T-helper 1 cell (primary cell): ENCODE results near the gene VRK2.
"Not testable (repeated sequence)": the region's sequence is repeated elsewhere in the genome, so short reads cannot be mapped to it uniquely, and the experiment has no call there.

Experiments
- DNase-seq, 5 donors: peaks; one replicate each; pipeline ENCODE4 v3.0.0-alpha.2; 2012 to 2020

The VRK2 gene

DNA sequence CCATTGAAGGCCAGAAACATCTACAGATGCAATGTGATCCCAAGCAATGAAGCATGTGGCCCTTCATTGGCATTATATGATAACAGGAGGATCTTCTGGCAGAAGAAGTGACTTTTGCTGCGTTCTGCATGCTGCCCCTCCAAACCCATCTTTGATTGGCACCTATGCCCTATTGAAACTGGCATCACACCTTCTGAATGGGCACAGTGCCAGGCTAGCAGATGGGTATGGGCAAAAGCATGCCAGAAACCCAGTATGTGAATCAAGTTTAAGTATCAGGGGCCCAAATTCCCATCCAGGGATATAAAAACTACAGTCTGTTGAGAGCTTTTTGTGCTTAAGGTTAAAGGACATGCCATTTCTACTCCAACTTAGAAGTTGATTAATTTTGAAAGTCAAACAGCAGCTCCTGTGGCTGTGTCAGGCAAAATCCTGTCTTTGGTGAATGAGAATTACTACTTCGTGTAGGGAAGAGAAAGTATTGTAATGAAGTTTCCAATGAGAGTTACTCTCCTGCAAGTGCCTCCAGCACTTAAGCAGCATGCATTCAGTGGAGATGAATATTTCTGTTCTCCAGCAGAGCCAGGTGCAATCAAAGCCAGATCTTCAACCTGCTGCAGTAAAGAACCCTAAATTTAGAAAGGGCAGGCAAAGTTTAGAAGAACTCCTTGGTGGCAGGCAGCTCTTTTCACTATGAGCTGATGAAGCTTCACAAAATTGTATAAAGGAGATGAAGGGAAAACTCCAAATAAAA, 8.6 kb downstream of the VRK2 start:
- DNase-seq = no peak

DNA sequence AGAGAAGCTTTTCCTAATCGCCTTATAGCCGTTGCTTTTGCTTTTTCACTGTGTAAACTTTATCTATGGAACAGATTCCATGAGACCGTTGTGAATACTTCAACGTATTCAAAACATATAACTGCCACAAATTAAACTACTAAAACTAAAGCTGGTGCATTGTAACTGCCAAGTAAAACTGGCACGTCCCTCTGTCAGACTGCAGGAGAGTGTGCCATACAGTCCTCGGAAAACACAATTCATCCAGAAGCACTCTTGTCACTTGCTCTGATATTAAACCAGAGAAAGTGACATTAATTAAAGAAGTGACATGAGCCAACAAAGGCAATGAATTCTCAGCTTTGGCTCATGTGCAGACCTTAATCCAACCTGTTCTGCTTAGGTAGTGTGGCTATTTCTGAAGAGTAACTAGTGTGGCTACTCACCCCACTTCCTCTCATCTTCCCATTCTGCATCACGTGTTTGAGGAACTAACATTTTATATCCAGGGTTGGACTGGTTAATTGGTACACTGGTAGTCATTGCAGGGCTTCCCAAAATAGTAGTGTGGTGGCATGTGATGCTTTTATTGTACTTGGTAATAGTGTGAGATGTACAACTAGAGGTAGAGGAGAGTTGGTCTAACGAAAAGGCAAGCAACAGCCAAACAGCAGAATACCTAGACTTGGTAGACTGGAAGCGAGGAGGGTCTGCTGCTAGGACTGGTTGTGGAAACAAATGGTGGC, 9.7 kb downstream of the VRK2 start:
- DNase-seq = no peak

DNA sequence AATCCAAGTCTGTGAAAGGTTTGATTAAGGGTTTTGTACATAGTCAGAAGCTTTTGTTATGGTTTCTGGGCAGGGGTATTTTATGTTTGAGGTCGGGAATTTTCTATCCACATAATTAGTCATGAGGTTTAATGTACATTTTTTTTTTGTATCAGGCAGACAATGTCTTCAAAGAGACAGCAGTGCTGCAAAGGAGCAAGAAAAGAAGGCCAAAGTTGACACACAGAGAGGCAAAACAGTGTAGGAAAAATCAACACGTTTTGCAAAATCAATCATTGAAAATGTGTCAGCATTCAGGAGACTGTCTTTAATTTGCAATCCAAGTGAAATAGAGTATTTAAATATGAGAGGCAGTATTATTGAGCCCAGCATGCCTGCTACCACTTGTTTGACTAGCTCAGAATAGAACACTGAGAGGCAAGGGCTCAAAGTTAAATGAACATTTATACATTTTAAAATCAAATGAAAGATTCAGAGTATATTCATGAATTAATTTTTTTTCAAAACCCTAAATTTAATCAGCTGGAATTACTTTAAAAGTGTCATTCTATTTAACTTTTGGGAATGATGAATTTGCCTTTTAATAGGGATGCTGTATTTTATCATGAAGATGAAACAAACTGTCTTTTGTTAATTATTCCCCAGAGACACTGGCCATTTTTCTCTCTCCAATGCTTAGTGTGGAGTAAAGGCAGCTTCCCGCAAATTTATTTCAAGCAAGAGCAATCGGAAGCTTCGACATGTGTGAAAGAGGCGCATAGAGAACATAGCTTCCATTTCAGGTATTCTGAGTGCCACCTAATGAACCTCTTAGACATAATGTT, 11.3 kb downstream of the VRK2 start:
- no peak for DNase-seq

DNA sequence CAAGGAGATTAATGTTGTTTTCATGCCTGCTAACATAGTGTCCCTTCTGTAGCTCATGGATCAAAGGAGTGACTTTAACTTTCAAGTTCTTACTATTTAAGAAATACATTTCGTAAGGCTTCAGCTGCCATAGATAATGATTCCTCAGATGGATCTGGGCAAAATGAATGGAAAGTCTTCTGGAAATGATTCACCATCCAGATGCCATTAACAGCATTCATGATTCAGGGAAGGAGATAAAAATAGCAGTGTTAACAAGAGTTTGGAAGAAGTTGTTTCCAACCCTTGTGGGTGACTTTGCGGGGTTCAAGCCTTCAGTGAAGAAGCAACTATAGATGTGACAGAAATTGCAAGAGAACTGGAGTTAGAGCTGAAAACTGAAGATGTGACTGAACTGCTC, 17.0 kb downstream of the VRK2 start:
- DNase-seq = no peak

DNA sequence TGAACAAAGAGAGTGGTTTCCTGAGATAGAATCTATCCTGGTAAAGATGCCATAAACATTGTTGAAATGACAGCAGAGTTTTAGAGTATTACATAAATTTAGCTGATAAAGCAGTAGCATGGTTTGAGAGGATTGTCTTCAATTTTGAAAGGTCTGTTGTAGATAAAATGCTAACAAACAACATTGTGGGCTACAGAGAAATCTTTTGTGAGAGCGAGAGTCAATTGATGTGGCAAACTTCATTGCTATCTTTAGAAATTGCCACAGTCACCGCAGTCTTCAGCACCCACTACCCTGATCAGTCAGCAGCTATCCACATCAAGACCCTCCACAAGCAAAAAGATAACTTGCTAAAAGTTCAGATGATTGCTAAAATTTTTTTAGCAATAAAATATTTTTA, 17.5 kb downstream of the VRK2 start:
- no peak for DNase-seq

DNA sequence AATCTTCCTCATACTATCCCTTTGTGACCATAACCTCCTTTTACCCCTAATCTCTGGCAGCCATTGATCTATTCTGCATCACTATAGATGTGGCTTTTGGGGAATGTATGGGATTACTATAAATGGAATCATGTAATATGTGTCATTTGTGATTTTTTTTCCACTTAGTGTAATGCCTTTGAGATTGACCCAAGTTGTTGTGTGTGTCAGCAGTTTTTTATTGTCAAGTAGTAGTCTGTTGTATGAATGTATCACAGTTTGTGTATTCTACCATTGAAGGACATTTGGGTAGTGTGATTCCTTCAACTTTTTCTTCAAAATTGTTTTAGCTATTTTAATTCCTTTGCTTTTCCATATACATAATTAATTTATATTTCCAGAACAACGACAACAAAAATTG, 18.6 kb downstream of the VRK2 start:
- DNase-seq = no peak

DNA sequence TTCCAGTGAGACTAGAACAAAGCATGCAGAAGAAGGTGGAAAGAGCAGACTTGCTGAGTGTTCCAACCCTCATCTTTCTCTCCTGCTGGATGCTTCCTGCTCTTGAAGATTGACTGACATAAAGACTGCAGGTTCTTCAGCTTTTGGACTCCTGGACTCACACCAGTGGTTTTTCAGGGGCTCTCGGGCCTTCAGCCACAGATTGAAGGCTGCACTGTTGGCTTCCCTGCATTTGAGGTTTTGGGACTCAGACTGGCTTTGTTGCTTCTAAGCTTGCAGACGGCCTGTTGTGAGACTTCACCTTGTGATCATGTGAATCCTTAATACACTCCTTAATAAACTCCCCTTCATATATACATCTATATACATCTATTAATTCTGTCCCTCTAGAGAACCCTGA, 20.4 kb downstream of the VRK2 start:
- DNase-seq = no peak

DNA sequence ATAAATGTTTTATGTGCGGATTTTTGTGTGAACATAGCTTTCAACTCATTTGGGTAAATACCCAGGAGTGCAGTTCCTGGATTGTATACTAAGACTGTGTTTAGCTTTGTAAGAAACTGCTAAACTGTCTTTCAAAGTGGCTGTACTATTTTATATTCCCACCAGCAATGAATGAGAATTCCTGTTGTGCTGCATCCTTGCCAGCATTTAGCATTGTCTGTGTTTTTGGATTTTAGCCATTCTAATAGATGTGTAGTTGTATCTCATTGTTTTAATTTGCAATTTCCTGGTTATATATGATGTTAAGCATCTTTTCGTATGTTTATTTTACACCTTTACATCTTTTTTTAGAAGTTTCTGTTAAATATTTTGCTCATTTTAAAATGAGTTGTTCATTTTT, 24.2 kb downstream of the VRK2 start:
- DNase-seq = no peak

DNA sequence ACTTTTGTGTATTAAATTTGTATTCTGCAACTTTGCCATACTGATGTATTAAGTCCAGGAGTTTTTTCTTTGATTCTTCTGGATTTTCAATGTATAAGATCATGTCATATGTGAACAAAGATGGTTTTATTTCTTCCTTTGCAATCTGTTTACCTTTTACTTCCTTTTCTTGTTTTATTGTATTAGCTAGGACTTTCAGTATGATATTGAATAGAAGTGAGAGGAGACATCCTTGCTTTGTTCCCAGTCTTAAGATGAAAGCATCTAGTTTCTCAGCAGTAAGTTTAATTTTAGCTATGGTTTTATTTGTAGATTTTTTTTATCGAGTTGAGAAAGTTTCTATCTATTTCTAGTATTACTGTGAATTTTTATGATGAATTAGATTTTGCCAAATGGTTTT, 25.5 kb downstream of the VRK2 start:
- no peak for DNase-seq

DNA sequence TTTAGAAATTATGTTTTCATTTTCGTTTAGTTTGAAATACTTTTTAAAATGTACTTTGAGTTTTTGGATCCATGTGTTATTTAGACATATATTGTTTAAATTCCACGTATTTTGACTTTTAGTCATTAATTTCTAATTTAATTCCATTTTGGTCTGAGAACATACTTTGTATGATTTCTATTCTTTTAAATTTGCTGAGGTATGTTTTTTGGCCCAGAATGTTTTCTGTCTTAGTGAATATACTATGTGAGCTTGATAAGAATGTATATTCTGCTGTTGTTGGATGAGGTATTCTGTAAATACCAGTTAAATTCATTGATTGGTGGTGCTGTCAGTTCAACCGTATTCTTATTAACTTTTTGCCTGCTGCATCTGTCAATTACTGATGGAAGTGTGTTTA, 26.4 kb downstream of the VRK2 start:
- no peak for DNase-seq

DNA sequence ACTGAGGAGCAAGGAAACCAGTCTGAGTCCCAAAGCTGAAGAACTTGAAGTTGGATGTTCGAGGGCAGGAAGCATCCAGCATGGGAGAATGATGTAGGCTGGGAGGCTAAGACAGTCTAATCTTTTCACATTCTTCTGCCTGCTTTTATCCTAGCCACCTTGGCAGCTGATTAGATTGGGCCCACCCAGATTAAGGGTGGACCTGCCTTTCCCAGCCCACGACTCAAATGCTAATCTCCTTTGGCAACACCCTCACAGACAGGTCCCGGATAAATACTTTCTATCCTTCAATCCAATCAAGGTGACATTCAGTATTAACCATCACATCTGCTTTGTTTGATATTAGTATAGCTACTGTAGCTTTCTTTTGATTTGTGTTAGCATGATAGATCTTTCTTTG, 27.1 kb downstream of the VRK2 start:
- DNase-seq = no peak

DNA sequence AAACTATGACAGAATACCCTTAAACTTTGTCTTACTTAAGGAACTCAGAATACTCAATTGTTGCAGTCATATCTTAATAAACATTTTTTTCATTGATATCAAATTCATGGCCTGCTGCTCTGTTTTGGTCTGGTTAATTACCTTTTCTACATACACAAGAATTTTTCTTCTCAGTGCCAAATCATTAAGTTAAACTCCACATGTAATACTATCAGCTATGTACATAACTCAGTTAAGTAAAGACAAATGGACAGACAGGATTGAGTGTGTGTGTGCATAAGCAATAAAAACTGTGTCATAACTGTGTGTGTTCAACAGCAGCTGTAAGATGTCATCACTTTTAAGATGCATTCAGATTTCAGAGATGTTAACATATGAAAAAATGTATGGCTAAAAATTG, 34.4 kb downstream of the VRK2 start:
- no peak for DNase-seq

DNA sequence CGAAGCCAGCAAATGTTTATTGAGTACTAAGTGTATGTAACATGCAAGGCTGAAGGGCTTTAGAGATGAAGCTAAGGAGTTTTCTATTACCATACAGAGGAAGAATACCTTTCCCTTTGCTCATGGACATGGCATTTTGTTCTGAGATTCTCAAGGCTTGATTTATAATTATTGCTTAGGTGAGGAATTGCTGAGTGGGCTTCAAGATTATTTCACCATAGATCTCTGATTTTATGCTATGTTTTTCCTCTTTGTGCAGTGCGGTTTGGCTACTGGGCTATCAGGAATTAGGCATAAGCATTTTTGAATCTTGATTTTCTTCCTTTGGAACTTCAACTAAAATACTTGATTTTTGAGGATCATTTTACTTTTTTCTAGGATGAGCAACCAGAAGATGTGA, 42.5 kb downstream of the VRK2 start:
- DNase-seq = no peak

DNA sequence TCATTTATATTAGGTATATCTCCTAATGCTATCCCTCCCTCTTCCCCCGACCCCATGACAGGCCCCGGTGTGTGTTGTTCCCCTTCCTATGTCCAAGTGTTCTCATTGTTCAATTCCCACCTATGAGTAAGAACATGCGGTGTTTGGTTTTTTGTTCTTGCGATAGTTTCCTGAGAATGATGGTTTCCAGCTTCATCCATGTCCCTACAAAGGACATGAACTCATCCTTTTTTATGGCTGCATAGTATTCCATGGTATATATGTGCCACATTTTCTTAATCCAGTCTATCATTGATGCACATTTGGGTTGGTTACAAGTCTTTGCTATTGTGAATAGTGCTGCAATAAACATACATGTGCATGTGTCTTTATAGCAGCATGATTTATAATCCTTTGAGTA, 46.2 kb downstream of the VRK2 start:
- DNase-seq = not testable (repeated sequence)

DNA sequence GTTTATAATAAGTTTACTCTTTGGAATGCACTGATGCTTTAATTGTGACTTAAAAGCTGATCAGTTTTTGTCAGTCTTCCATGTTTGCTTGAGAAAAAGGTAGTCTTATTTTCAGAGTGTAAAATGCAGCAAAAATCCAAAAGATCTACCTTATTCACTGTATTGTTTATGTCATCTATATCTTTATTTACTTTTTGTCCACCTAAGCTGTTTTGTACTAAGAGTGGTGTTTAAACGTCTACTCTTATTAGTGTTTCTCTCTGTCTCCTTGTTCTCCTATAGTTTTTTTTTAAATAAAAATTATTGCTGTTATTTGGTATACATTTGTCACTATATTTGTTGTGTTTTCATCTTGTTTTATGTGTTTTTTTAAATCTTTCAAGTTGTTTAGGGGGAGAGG, 50.4 kb downstream of the VRK2 start:
- DNase-seq = no peak

DNA sequence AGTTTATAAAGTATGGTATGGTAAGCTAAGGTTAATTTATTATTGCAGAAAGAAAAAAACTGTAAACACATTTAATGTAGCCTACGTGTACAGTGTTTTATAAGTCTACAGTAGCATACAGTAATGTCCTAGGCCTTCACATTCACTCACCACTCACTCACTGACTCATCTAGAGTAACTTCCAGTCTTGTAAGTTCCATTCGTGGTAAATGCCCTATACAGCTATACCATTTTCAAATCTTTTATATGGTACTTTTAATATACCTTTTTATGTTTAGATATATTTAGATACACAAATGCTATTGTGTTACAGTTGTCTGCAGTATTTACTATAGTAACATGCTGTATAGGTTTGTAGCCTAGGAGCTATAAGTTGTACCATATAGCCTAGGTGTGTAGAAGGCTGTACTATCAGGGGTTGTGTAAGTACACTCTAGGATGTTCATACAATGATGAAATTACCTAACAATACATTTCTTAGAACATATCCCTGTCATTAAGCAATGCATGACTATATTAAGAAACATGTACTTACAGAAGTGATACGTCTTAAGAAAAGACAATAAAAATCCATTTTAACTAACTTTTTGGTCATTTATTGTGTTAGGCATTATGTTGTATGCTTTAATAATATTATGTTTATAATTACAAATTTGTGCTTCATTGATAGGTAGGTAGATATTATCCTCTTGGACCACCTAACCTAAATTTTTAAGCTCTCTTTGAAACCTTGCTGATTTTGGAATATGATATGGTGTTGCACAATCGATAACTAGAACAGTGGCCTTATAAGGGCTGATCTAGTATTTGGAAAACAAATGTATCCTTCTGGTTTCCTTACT, 51.9 kb downstream of the VRK2 start:
- no peak for DNase-seq

DNA sequence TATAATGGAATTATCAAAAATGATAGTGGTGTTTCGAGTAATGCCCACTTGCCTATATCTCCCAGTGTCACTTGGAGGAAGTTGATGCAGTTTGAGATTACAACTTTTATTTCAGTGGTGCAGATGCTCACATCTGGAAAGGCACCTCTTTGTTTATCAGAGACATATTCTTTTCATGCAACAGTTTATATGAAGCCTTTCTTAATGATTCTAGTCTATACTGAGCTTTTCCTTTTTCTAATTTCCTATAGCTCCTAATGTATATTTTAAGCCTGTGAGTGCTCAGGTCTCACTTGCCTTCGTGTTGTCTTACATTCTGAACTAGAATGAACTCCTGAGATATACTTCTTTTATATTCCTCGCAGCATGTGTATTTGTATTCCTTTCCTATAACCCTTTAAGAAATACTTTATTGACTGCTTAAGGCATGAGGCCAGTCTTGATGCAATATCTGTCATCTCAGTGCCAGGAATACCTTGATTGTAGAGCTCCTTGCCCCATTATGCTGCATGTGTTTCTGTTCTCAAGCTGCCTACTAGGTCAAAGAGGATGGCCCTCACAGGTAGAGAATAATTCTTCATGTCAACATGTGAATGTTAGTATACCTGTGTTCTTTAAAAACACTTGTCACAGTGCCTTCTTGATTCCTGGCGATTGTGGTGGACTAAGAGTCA, 52.6 kb downstream of the VRK2 start:
- no peak for DNase-seq

DNA sequence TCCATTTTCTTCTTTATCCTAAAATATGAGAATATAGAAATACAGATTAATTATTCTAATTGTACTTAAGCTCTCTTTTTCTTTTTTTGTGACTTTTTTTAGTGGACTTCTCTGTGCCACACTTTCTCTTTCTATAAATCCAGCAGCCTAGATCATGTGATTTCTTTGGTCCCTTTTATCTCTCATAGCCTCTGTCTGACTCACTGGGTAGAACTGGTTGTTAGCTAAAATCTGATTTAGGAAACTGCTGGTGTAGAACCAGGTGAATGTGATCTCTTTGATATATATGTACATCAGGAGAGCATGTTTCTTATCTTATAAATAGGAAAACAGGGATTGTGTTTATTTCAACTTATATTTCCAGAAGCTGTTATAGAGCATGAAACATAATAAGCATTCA, 54.9 kb downstream of the VRK2 start:
- no peak for DNase-seq

DNA sequence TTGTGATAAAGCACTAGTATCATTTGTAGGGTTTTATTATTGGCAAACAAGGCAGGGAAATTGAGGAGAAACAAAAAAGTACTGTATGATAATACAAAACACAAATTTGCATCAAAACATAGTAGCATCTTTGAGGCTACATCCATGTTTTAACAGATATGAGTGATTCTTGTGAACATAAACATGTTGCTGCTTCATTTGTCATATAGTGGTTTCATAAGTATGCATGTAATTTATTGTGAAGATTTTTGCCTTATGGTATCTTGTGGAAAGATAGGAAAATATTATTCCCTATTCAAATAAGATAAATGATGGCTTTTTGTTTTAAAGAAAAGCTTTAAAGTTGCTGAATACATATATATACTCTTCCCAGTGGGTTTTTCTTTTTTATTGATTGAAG, 60.3 kb downstream of the VRK2 start:
- no peak for DNase-seq

DNA sequence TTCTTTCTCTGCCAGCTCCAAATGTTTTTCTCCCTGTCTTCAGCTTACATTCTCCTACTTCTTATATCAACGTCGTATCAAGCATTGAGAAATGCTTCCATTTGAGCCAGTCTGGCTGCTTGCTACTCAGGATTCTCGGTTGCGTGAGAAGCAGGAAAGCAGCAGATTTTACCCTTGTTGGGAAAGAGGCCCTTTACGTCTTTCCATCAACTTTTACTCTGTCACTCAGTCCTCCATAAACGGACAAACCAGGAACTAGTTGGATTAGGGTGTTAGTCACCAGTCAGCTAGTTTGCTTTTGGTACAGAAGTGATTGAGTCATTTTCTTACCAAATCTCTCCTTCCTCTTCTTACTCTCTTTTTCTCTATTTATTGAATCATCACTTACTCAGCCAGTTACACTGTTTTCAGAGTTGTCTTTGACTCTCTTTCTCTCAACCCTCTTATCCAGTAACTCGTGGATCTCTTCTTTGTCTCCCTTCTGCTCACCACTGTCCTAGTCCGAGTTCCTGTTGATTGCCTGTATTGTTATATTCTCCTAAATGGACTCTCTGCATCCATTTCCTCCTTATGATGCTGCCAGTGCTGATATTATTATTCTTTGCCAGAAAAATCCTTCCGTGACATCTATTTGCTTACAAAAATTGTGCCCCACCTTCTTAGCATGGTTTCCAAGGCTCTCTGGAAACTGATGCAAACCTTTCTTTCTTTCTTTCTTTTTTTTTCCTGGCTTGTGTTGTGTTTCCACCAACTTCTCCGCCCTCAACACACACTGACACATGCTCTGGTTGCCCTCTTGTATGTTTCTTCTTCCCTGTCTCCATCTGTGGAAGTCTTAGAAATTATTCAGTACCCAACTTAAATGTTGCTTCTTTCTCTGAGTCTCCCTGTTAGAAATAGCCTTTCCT, 61.5 kb downstream of the VRK2 start:
- DNase-seq = peak in 1 of 5 donors; percentile 11

DNA sequence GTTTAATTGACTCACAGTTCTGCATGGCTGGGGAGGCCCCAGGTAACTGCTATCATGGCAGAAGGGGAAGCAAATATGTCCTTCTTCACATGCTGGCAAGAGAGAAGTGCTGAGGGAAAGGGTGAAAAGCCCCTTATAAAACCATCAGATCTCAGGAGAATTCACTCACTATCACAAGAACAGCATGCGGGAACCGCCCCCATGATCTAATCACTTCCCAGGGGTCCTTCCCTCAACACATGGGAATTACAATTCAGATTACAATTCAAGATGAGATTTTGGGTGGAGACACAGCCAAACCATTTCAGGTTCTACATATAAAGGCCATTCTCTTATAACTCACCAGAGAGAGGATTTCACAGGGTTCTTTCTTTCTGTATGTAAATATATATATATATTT, 62.9 kb downstream of the VRK2 start:
- DNase-seq = no peak
